IPS DF 19.7 (cell line): ENCODE data around the gene TMA7.
A peak's percentile ranks its signal among the peaks of the same experiment; 100 is the strongest.

Experiments
- DNase-seq: peaks from one replicate; pipeline ENCODE4 v3.0.0-alpha.2; 2013; ENCODE audit warnings: low read depth, low spot score

Gene TMA7

GRCh38 chr3:48422681-48423080 lies 17.4 kb upstream of the TMA7 start:
- DNase-seq, result no peak

DNA sequence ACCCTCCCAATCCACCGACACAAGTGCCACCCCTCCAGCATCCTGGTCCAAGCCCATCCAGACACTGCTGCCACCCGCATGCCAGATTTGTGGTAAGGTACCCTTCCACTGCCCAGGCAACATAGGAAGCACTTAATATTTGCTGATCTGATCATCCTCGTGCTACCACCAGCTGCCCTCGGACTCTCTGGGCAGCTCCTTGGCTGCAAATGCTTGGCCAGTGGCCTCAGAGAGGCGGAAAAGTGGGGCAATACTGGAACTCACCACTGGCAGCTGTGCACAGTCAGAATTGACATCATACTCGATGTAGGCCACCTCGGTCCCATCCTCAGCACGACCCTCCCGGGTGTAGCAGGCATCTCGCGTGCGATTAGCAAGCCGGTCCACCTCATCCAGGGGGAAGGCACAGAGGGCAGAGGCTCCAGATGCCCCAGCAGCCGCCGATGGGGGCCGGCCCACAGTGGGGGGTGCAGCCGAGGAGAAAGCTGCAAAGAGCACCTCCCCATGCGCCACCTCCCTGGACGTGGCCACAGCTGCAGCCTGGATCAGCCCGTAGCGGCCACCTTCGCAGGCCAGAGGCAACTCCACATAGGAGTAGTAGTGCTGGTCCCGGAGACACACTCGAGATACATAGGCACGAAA lies 16.7 kb upstream of the TMA7 start:
- no peak for DNase-seq

DNA sequence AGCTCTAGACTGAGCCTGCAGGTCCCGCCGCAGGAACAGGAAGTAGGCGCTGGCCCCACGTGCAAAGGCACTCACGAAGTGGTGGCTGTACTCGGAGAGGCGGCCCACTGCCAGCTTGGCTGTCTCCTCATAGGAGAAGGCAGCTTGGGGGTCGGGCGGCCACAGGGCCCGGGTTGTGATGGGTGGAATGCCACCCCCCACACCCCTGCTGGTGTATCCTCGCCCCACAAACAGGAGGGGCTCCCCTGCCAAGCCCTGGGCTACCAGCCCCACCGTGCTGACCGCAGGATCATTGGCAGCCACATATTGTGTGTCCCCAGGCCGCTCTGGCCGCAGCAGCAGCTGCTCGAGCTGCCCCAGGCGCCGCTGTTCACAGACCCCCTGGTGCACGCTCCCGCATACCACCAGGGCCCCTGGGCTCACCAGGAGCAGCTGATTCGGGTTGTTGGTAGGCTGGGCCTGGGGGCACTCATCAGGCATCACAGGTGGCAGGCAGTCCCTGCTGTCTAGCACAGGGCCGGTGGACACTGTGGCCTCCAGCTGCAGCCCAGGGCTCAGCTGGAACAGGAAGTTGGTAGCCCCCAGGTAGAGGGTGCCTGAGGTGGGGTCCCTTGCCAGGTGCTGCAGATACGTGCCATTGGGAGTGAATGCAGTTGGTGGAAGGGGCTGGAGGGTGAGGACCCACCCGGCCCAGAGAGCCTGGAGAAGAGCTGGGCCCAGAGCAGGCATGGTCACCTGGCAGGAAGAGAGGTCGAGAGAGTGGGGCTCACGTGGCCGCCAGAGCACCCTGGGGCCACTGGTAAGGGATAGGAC lies 16.0 kb upstream of the TMA7 start:
- no peak for DNase-seq

DNA sequence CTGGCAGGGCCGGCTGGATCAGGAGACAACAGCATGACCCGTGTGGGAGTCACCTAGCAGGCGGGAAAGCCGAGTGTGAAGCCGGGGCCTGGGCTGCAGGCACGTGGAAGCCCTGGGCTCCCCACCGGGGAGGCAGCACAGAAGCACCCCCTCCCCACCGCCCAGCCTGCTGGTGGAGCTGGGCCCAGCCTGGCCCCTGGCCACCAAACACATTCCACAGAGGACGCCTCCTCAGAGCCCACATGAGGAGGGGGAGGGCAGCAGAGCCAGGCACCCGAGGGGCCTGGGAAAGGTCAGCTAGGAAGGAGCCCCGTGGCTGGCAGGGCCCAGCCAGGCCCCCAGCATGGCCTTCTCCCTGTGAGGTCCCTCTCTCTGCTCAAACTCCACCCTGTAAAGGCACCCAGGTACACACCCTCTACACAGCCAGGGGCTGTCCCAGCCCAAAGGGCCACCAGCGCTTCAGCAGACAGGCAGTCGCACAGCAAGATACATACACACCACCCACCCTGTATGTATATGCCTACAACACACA lies 14.7 kb upstream of the TMA7 start:
- DNase-seq, result no peak

- DNase-seq, result no peak
Measured at GRCh38 chr3:48426401-48426909, 13.6 kb upstream of the TMA7 start.

GRCh38 chr3:48426944-48427629 lies 13.0 kb upstream of the TMA7 start:
- no peak for DNase-seq

DNA sequence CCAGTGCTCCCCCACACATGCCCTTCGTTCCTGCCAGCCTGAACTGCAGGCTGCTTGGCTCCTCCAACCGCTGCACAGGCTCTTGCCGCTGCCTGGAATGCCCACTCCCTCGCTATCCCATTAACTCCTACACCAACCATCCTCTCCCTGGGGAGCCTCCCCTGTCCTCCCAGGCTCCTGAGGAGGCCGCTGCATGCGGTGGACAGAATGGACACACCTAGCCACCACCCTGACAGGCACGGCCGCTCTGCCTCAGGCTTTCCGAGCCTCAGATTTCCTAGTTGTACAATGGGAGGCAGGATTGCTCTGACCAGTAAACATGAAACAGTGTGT lies 12.5 kb upstream of the TMA7 start:
- no peak for DNase-seq

GRCh38 chr3:48428088-48428571 lies 11.9 kb upstream of the TMA7 start:
- no peak for DNase-seq

DNA sequence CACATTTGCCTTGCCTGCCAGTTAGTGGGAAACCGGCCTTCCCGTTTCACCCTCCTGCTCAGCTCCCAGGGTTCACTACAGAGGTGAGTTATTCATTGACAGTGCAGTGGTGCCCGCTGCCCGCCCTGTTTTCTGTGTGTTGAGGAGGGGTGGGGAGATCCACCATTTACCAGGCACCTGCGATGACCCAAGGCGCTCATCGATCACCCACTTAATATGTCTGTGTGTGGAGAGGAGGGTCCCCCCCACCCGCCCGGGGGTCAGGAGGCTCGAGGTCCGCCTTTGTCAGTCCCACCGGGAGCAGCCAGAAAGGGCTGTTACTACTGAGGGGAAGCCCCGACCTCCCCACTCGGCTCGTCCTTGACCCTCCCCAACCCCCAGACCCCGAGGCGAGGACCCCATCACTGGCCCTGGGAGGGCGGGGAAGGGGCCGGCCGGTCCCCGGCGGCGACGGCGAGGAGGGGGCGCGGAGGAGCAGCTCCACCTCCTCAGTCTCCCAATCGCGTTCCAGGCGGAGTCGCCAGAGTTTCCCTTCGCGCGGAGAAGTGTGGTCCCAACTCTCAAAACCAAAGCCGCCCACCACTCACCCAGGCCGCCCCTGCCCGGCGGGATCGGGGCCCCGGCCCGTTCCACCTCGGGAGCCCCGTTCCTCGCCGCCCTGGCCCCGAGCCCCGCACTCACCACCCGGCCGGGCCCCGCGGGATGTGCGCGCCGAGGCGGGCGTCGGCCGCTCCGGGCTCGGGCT lies 11.3 kb upstream of the TMA7 start:
- no peak for DNase-seq

DNA sequence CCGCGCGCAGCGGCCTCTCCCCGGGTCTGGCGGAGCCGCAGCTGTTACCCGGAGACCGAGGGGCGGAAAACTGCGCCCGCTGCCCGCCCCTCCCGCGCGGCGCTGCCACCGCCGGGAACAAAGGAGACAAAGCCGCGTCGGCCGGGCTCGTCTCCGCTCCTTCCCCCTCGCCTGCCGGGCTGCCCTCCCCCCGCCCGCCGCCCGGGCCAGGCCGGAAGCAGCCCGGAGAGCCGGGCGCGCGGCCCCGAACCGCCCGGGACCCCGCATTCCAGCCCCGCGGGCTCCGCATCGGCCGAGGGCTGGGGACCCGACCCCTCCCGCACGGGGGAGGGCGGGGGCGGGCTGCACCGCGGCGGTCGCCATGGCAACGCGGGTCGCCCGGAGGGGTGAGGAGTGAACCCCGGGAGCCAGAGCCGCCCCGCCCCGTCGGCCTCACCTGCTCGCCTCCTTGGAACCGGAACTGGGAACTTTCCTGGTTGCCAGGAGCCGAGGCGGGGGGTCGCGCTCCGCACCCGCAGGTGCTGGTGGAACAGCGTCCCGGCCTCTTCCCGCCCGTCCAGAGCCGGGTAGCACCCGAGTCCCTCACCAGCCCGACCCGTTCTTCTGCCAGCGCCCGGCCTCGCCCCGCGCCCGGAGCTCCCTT lies 10.6 kb upstream of the TMA7 start:
- DNase-seq, result no peak

DNA sequence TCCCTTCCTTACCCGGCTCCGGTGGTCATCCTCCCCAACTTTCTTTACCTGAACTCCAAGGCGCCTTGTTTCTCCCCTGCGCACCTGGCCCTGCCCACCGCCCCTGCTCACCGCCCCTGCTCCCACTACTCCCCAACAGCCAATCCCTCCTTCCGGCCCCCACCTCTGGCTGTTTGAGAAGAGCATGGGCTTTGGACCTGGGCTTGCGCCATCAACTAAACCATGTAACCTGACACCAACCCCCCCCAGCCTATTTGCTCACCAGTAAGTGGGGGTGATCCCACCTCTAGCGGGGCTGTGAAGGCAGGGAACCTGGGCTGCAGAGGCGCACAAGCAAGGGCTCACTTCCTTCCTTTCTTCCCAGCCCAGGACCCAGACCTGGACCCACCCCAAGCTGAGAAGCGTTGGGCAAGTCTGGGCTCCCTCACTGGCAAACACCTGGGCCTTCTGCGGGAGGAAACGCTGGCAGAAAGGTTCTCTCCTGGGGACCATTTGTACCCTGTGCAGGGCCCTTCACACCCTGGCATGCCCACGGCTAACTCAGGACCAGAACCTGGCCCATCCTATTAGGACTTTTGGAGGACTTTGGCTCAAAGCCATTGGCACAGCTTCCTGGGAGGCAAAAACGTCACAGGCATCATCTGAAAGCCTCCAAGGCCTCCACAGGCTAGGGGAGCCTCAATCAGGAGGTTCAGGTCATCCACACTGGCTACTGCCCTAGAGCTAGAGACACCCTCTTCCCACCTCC lies 9.9 kb upstream of the TMA7 start, which contains the start of gene PLXNB1:
Gene PLXNB1 (minus strand): TSS at position 127 of the 748 bp plus-strand sequence. CDS start 5,475 bp downstream, outside the sequence.
- DNase-seq, result peak; percentile 94

DNA sequence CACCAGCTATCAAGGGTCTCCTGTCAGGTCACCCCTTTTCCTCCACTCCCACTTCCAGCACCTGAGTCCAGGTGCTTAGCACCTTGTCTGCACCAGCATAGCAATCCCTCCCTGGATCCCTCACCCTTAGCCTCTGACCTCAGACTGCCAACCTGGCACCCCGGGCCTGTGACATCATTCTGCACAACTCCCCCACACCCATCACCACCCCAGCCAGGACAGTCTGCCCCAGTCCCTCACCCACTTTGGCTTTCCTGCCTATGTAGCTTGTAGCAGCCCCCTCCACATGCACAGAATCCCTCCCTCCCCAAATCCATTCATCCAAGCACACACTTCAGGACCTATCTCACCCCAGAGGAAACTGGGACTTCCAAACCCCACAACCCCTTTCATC lies 9.4 kb upstream of the TMA7 start:
- no peak for DNase-seq

- DNase-seq, result no peak
Measured at GRCh38 chr3:48431224-48432029, 8.6 kb upstream of the TMA7 start.

DNA sequence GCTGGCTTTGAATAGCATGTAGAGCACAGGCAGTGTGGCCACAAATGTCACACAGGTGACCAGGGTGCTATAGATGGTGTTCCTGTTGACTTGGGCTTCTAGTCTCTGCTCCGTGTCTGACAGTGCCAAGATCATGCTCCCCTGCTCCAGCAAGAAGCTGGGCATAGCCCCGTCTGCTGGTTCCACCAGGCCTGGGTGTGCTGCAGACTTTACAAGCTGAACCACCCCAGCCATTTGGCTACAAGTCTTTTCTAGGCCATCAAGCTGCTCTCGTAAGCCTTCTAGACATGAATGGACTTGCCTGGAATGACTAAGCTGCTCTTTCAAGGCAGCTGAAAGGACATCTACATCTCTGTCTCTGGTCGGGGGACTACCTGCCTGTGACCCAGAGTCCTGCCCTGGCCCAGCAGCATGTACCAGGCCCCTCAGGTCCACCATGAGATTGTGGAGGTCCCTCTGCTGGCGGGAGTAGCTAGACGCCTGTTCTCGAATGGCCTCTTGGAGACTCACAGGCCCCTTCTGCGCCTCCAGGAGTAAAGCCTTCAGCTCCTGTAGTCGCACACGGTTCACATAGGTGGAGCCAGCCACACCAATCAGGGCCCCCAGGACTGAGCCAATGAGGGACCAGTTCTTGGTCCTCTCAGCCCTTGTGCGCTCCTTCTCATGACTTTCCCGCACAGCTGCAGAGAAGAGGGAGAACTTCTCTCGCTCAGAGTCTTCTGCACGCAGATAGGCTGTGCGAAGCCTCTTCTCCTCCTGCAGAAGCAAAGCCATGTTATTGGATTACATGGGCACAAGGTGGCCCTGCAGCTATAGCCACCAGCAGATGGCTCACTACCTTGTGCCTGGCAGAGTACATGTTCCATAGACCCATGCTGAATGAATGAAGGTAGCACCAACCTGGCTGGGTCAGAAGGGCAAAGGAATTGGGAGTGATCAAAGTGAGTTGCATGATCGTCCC lies 7.4 kb upstream of the TMA7 start:
- DNase-seq, result no peak

- no peak for DNase-seq
Measured at GRCh38 chr3:48433472-48434118, 6.5 kb upstream of the TMA7 start.

GRCh38 chr3:48434591-48435222 lies 5.3 kb upstream of the TMA7 start:
- DNase-seq, result no peak

DNA sequence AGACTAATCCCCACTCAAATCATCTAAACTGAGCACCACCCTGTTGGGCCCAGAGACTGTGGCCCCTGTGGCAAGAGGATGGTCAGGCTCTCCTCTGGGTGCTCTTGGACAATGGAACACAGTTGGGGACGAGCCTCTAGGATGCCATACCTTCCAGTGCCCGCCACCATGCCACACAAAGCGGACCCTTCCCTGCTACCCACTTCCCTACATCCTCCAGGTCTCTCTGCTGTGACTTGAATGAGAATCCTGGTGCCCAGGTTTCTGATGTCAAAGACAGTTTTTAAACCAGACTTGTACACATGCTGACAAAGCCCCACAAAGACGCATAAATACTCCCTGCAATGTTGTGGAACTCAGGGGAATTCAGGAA lies 4.8 kb upstream of the TMA7 start:
- DNase-seq, result no peak
